SJSA1 (cell line): ENCODE measurements around the gene ISOC2. TPM values are rescaled to one million over a fixed set of nuclear protein-coding genes. Genes with fewer than 3 reads are reported as not detected.

Experiments
- DNase-seq, 2 experiments: peaks; one replicate each; pipeline ENCODE4 v3.0.0-alpha.2; 2015 to 2020; ENCODE audit warnings: low spot score in 2 of 2, low read depth in 1 of 2
- H3K27ac ChIP-seq: fragments of 250-450 bp; sonication (Bioruptor Pico); 2 replicates; pipeline ENCODE4 v1.5.1; 2020; ENCODE audit warnings: mild to moderate bottlenecking, moderate library complexity
- H3K27me3 ChIP-seq: fragments of 250-450 bp; sonication (Bioruptor Pico); replicated peaks from 2 replicates; pipeline ENCODE4 v1.5.1; 2020; ENCODE audit warnings: mild to moderate bottlenecking, moderate library complexity
- H3K36me3 ChIP-seq: fragments of 250-450 bp; sonication (Bioruptor Pico); 2 replicates; pipeline ENCODE4 v1.5.1; 2020; ENCODE audit warnings: mild to moderate bottlenecking
- H3K4me1 ChIP-seq: fragments of 250-450 bp; sonication (Bioruptor Pico); replicated peaks from 2 replicates; pipeline ENCODE4 v1.6.1; 2021; ENCODE audit warnings: mild to moderate bottlenecking
- H3K4me3 ChIP-seq: fragments of 250-450 bp; sonication (Bioruptor Pico); 2 replicates; pipeline ENCODE4 v1.5.1; 2020; ENCODE audit warnings: mild to moderate bottlenecking
- H3K9me3 ChIP-seq: fragments of 250-450 bp; sonication (Bioruptor Pico); replicated peaks from 2 replicates; pipeline ENCODE4 v1.5.1; 2020; ENCODE audit warnings: mild to moderate bottlenecking
- total RNA-seq: library from RNA; depleted of rRNA; stranded (reverse); fragments of >200 nt; shearing (Covaris generic); gene quantifications from 2 replicates; pipeline ENCODE4 v1.2.3, GENCODE V29; 2014

The ISOC2 gene
- total RNA-seq, 1 experiment from 2014 or later, result 71.7 TPM

GRCh38 chr19:55464039-55464661 is 2.7 kb upstream of the ISOC2 start:
- Histone ChIP-seq H3K4me3 (no peak overlapping the region), H3K27me3 (no peaks in the 10 kb centered on the region), H3K36me3 (peaks cover 3% of the 10 kb centered on the region; the same call in 1 of the 2 replicates), H3K4me1 (peaks cover 8% of the 10 kb centered on the region), H3K27ac (no peak overlapping the region), H3K9me3 (no peaks in the 10 kb centered on the region)
- DNase-seq, result no peak

GRCh38 chr19:55463583-55464031 is 2.2 kb upstream of the ISOC2 start:
- peaks cover 3% of the 10 kb centered on the region; the same call in 1 of the 2 replicates for H3K36me3 ChIP-seq

DNA sequence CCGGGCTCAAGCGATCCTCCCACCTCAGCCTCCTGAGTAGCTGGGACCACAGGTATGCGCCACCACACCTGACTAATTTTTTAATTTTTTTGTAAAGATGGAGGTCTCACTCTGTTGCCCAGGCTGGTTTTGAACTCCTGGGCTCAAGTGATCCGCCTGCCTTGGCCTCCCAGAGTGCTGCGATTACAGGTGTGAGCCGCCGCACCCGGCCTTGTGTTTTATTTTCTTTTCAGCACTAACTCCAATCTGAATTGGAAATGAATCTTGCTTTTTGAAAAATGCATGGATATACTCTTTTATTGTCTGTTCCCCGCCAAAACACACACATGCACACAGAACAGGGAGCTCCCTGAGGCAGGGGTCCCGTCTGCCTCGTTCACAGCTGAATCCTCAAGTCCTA is 1.3 kb upstream of the ISOC2 start:
- no peaks in the 10 kb centered on the region for H3K27me3 ChIP-seq
- H3K36me3 ChIP-seq, result peaks cover 3% of the 10 kb centered on the region; the same call in 1 of the 2 replicates
- H3K9me3 ChIP-seq, result no peaks in the 10 kb centered on the region
- no peak overlapping the region for H3K27ac ChIP-seq
- H3K4me3 ChIP-seq, result no peak overlapping the region
- DNase-seq, result no peak
- H3K4me1 ChIP-seq, result peaks cover 8% of the 10 kb centered on the region

More at GRCh38 chr19:55463583-55464031, 2.2 kb upstream of the ISOC2 start:
- Histone ChIP-seq H3K27me3 (no peaks in the 10 kb centered on the region), H3K27ac (no peak overlapping the region), H3K4me3 (no peak overlapping the region), H3K9me3 (no peaks in the 10 kb centered on the region), H3K4me1 (peaks cover 8% of the 10 kb centered on the region)
- no peak for DNase-seq

- Histone ChIP-seq H3K36me3 (peaks cover 3% of the 10 kb centered on the region; the same call in 1 of the 2 replicates), H3K4me3 (peak overlapping the region; percentile 59), H3K27ac (no peak overlapping the region), H3K4me1 (peaks cover 8% of the 10 kb centered on the region), H3K9me3 (no peaks in the 10 kb centered on the region), H3K27me3 (no peaks in the 10 kb centered on the region)
- no peak for DNase-seq
Measured at GRCh38 chr19:55461974-55462626, 658 bp upstream of the ISOC2 start.

DNA sequence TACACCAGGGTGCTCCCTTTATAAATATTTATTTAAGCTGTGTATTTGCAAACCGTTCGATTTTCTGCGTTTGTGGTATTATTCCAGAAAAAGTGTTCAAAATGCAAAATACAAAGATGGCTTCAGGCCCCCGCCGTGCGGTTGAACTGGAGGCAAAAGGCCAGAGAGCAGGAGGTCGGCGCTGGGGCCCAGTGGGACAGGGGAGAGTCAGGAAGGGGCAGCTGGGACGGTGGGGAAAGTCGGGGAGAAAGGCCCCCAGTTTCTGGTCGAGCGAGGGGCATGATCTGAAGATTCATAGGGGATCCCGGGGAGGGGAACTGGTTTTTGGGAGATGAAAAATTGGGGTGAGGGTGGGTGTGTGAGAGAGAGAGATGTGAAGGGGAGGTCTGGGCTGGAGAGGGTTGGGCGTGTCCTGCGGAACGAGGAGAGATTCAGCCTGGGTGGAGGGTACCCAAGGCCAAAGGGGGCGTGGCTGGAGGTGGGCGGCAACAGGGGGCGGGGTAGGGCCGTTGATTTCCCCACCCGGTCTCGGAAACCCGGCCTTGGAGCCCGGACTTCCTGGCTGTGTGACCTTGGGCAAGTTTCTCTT is 678 bp downstream of the ISOC2 start:
- peaks cover 8% of the 10 kb centered on the region for H3K4me1 ChIP-seq
- H3K4me3 ChIP-seq, result peak overlapping the region; percentile 59
- peak in 1 of 2 experiments; percentile 78 for DNase-seq
- no peaks in the 10 kb centered on the region for H3K27me3 ChIP-seq
- no peaks in the 10 kb centered on the region for H3K9me3 ChIP-seq
- H3K27ac ChIP-seq, result peak overlapping the region; percentile 51; the same call in 1 of the 2 replicates
- peaks cover 3% of the 10 kb centered on the region; the same call in 1 of the 2 replicates for H3K36me3 ChIP-seq

GRCh38 chr19:55459950-55460657 is 1.3 kb downstream of the ISOC2 start:
- no peak overlapping the region for H3K27ac ChIP-seq
- no peaks in the 10 kb centered on the region for H3K9me3 ChIP-seq
- no peak for DNase-seq
- H3K4me1 ChIP-seq, result peaks cover 8% of the 10 kb centered on the region
- H3K36me3 ChIP-seq, result peaks cover 8% of the 10 kb centered on the region
- no peak overlapping the region for H3K4me3 ChIP-seq
- no peaks in the 10 kb centered on the region for H3K27me3 ChIP-seq

DNA sequence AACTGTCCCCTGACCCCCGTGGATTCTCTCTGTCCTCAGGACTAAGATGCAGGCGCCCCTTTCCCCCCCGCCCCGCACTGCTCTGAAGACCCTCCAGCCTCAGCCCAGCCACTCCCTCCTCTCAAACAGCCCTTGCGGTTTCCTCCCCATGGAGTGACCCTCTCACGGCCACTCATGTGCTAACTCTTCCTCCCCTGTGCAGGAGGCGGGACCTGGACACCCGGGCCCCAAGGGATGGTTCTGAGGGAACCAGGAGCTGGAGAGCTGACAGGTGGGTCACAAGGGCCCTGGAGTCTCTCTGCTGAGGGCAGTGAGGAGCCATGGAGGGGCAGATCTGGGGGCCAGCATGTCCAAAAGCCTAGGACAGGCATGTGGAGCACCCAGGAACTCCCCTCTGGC is 1.9 kb downstream of the ISOC2 start:
- no peak overlapping the region for H3K4me3 ChIP-seq

GRCh38 chr19:55457683-55458457 is 3.6 kb downstream of the ISOC2 start:
- Histone ChIP-seq H3K27me3 (no peaks in the 10 kb centered on the region; the same call in 1 of the 2 replicates), H3K27ac (no peak overlapping the region), H3K4me1 (peaks cover 8% of the 10 kb centered on the region), H3K36me3 (peaks cover 15% of the 10 kb centered on the region), H3K9me3 (no peaks in the 10 kb centered on the region), H3K4me3 (no peak overlapping the region)
- no peak for DNase-seq

More for the DNA sequence above, 1.9 kb downstream of the ISOC2 start:
- H3K4me1 ChIP-seq, result peaks cover 8% of the 10 kb centered on the region
- no peak overlapping the region for H3K27ac ChIP-seq
- peaks cover 13% of the 10 kb centered on the region for H3K36me3 ChIP-seq
- no peaks in the 10 kb centered on the region for H3K9me3 ChIP-seq
- DNase-seq, result no peak
- no peaks in the 10 kb centered on the region for H3K27me3 ChIP-seq

- Histone ChIP-seq H3K9me3 (no peaks in the 10 kb centered on the region), H3K4me3 (no peak overlapping the region), H3K27ac (no peak overlapping the region), H3K36me3 (peaks cover 15% of the 10 kb centered on the region), H3K27me3 (peaks cover 9% of the 10 kb centered on the region), H3K4me1 (peaks cover 3% of the 10 kb centered on the region; the same call in 1 of the 2 replicates)
- no peak for DNase-seq
Measured at GRCh38 chr19:55456347-55456746, 5.1 kb downstream of the ISOC2 start.

DNA sequence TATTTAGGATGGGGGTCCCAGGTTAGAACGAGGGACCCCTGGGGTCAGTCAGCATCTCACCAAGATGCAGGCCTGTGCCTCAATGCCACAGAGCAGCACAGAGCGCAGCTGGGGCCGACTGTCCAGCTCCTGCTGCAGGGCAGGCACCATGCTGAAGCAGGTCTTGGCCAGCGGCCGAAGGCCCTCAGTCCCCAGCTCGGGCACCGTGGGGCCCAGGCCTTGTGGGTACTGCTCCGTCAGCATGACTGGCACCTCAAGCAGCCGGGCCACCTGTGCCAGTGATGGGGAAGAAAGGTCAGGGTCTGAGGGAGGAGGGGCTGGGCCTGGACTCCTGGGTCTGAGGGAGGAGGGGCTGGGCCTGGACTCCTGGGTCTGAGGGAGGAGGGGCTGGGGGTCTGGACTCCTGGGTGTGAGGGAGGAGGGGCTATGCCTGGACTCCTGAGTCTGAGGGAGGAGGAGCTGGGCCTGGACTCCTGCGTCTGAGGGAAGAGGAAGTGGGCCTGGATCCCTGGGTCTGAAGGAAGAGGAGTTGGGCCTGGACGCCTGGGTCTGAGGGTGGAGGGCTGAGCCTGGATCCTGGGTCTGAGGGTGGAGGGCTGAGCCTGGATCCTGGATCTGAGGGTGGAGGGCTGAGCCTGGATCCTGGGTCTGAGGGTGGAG is 5.7 kb downstream of the ISOC2 start:
- Histone ChIP-seq H3K27me3 (peaks cover 12% of the 10 kb centered on the region), H3K4me1 (no peaks in the 10 kb centered on the region; the same call in 1 of the 2 replicates), H3K36me3 (peaks cover 12% of the 10 kb centered on the region; the same call in 1 of the 2 replicates), H3K27ac (no peak overlapping the region), H3K9me3 (no peaks in the 10 kb centered on the region), H3K4me3 (no peak overlapping the region)
- no peak for DNase-seq

DNA sequence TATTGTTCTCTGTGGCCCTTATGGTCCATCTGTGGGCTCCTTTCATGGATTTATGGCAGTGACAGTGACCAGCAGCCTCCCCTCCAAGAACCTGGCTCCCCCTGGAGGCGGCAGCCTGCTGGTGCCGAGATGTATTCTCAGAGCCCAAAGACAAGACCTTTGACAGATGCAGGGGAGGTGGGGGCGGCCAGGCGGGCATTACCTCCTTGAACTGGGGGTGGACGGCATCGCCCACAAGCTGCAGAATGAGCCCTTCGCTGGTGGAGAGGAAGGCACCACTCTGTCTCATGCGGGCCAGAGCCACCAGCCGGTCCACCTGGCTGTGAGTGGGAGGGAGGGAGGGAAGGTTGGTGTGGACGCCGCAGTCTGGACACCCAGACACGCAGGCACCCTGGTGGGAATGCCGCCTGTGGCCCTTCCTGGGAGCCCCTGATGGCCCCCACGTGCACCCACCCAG is 6.6 kb downstream of the ISOC2 start:
- H3K27me3 ChIP-seq, result peaks cover 12% of the 10 kb centered on the region
- no peaks in the 10 kb centered on the region for H3K9me3 ChIP-seq
- H3K27ac ChIP-seq, result no peak overlapping the region
- DNase-seq, result no peak
- H3K36me3 ChIP-seq, result peaks cover 12% of the 10 kb centered on the region; the same call in 1 of the 2 replicates
- no peak overlapping the region for H3K4me3 ChIP-seq
- H3K4me1 ChIP-seq, result no peaks in the 10 kb centered on the region

DNA sequence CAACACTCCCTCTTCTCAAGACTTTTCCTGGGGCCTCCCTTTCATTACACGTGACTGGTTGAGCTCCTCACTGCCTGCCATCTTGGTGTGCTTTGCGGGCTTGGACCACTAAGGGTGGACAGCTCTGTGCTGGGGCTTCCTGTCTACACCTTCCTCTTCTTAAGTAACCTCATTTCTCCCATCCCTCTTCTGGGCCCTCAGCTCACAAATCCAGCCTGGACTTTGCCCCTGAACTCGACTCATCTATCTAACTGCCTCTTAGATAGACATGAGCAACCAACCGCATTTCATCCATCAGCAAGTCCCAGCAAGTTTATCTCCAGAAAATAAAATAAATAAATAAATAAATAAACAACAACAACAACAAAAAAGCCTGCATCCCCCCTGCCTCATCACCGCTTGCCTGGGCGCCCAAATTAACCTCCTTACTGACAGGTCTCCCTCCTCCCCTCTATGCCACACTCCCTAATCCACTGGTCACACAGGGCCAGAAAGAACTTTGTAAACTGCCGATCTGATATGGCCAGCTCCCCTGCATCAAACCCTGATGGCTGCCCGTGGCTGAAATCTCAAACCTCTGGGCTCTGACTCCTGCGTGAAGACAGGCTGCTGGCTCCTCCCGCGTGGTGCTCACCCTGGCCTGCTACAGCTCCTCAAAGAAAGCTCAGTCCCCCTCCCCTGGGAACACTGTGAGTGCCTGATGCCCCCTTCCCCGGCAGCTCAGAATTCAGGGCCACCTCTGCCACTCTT is 7.8 kb downstream of the ISOC2 start:
- no peak overlapping the region for H3K27ac ChIP-seq
- no peaks in the 10 kb centered on the region for H3K4me1 ChIP-seq
- H3K4me3 ChIP-seq, result no peak overlapping the region
- H3K36me3 ChIP-seq, result peaks cover 12% of the 10 kb centered on the region; the same call in 1 of the 2 replicates
- no peak for DNase-seq
- no peaks in the 10 kb centered on the region for H3K9me3 ChIP-seq
- H3K27me3 ChIP-seq, result peaks cover 18% of the 10 kb centered on the region
